GM12878 (cell line): Measurements from ENCODE around the gene ABHD17A. TPM values are rescaled to one million over a fixed set of nuclear protein-coding genes. Genes with fewer than 3 reads are reported as not detected.

Experiments
- ATAC-seq: fragments of 200-7000 bp; cut with Tn5 transposase; 3 replicates; pipeline ENCODE4 v1.9.1; 2020; ENCODE audit warnings: mild to moderate bottlenecking, moderate library complexity
- BruUV-seq: library from RNA; stranded (reverse); fragments of 400-500 nt; replicated peaks from 2 replicates; lab custom pipeline; 2021; lab: Mats Ljungman, UMichigan
- CTCF ChIA-PET: fragments of 300-600 bp; sonication (Branson Sonifier 250); formaldehyde crosslinking; extraction: SDS; loops from one replicate; lab custom pipeline; 2021; ENCODE audit warnings: inconsistent platforms; lab: Yijun Ruan, JAX
- POLR2A ChIA-PET: fragments of 350-600 bp; formaldehyde crosslinking; extraction: SDS; loops from one replicate; lab custom pipeline; 2021; ENCODE audit warnings: inconsistent platforms; lab: Charles Lee
- RAD21 ChIA-PET: fragments of 300-600 bp; sonication (Branson Sonifier 250); formaldehyde crosslinking; loops from one replicate; lab custom pipeline; 2023; ENCODE audit warnings: antibody characterized with exemption; ENCODE audit not compliant: unreplicated experiment; lab: Charles Lee
- SMC1A ChIA-PET: fragments of 300-600 bp; sonication (Branson Sonifier 250); formaldehyde crosslinking; loops from one replicate; lab custom pipeline; 2023; ENCODE audit not compliant: unreplicated experiment, uncharacterized antibody; lab: Charles Lee
- DNase-seq: peaks from one replicate; pipeline ENCODE4 v3.0.0-alpha.2; 2011; ENCODE audit warnings: low read depth, low spot score
- FAIRE-seq: peaks from 3 replicates; lab custom pipeline; 2011; peaks lifted over from hg19 to GRCh38; lab: Jason Lieb, UNC
- H2AFZ ChIP-seq: 2 replicates; pipeline ENCODE4 v1.6.0; 2011; ENCODE audit warnings: low read depth, low read length, control low read depth; ENCODE audit not compliant: control insufficient read depth
- H3K27ac ChIP-seq: 2 replicates; pipeline ENCODE4 v1.5.1; 2011; ENCODE audit warnings: control low read depth; ENCODE audit not compliant: control insufficient read depth, insufficient read depth
- H3K27me3 ChIP-seq, 2 experiments: replicated peaks in 1 of 2; 2 replicates each; pipeline versions ENCODE4 v1.6.0 to v1.6.1; 2011; ENCODE audit warnings: low read length in 1 of 2; ENCODE audit not compliant: control insufficient read depth in 2 of 2, insufficient read depth in 2 of 2
- H3K36me3 ChIP-seq, 2 experiments: 2 replicates each; pipeline ENCODE4 v1.5.1; 2011; ENCODE audit warnings: low read length in 1 of 2; ENCODE audit not compliant: control insufficient read depth in 2 of 2, insufficient read depth in 2 of 2
- H3K4me1 ChIP-seq: 2 replicates; pipeline ENCODE4 v1.6.1; 2011; ENCODE audit warnings: mild to moderate bottlenecking, low read length, moderate library complexity, mixed read lengths; ENCODE audit not compliant: control insufficient read depth, insufficient read depth
- H3K4me2 ChIP-seq: 2 replicates; pipeline ENCODE4 v1.6.0; 2011; ENCODE audit warnings: control low read depth; ENCODE audit not compliant: control insufficient read depth, insufficient read depth
- H3K4me3 ChIP-seq: fragments of 200-600 bp; sonication (generic); 2 replicates; pipeline ENCODE4 v1.5.1; 2016
- H3K79me2 ChIP-seq: 2 replicates; pipeline ENCODE4 v1.6.0; 2011; ENCODE audit warnings: low read length; ENCODE audit not compliant: control insufficient read depth, insufficient read depth
- H3K9ac ChIP-seq: 2 replicates; pipeline ENCODE4 v1.8.0; 2011; ENCODE audit warnings: low read length, control low read depth, mixed read lengths; ENCODE audit not compliant: control insufficient read depth, insufficient read depth
- H3K9me3 ChIP-seq: replicated peaks from 3 replicates; pipeline ENCODE4 v1.5.1; 2011; ENCODE audit warnings: mild to moderate bottlenecking, low read length; ENCODE audit not compliant: control insufficient read depth, insufficient read depth
- H4K20me1 ChIP-seq: 2 replicates; pipeline ENCODE4 v1.6.0; 2011; ENCODE audit not compliant: control insufficient read depth, insufficient read depth
- BCLAF1 ChIP-seq: fragments of 450-650 bp; IDR thresholded peaks from 2 replicates; pipeline ENCODE4 v1.6.1; 2017; ENCODE audit warnings: antibody characterized with exemption, mild to moderate bottlenecking, moderate library complexity
- NKRF ChIP-seq: fragments of 450-650 bp; conservative IDR thresholded peaks from 2 replicates; pipeline ENCODE4 v1.6.1; 2017; ENCODE audit warnings: mild to moderate bottlenecking, moderate library complexity
- PAX5 ChIP-seq: IDR thresholded peaks from 2 replicates; pipeline ENCODE4 v1.6.1; 2011; ENCODE audit warnings: low read depth, low read length, borderline replicate concordance
- SIN3A ChIP-seq: IDR thresholded peaks from 2 replicates; pipeline ENCODE4 v1.6.1; 2012; ENCODE audit warnings: low read depth, low read length, improper control_type of control experiment
- SIX5 ChIP-seq: IDR thresholded peaks from 2 replicates; pipeline ENCODE4 v1.6.1; 2011; ENCODE audit warnings: mild to moderate bottlenecking, low read depth, low read length, moderate library complexity; ENCODE audit not compliant: severe bottlenecking
- SPI1 ChIP-seq: IDR thresholded peaks from 2 replicates; pipeline ENCODE4 v1.6.1; 2011; ENCODE audit warnings: low read depth, mild to moderate bottlenecking, low read length, moderate library complexity, borderline replicate concordance; ENCODE audit not compliant: insufficient read depth
- STAT3 ChIP-seq: IDR thresholded peaks from 2 replicates; pipeline ENCODE4 v1.6.1; 2011; ENCODE audit warnings: low read depth, low read length, improper control_type of control experiment
- TCF3 ChIP-seq: IDR thresholded peaks from 2 replicates; pipeline ENCODE4 v1.6.1; 2012; ENCODE audit warnings: low read depth, mild to moderate bottlenecking, low read length, borderline replicate concordance; ENCODE audit not compliant: insufficient read depth
- ZBTB11 ChIP-seq: fragments of 450-650 bp; formaldehyde crosslinking; IDR thresholded peaks from 2 replicates; pipeline ENCODE4 v1.5.0; 2022; ENCODE audit warnings: mild to moderate bottlenecking, missing genetic modification characterization
- WGBS: methylation state at CpG from one replicate; pipeline ENCODE4 v1.1.6; 2016; ENCODE audit warnings: low lambda C conversion rate; ENCODE audit not compliant: insufficient replicate concordance, insufficient coverage; ENCODE audit errors: missing lambda C conversion rate; 5-methylcytosine and 5-hydroxymethylcytosine counted together
- in situ Hi-C: fragments of 300-500 bp; cut with MboI; formaldehyde crosslinking; loops from 9 replicates; pipeline ENCODE4 v1.14.3; 2018; ENCODE audit warnings: mixed read lengths
- intact Hi-C: fragments of 100-400 bp; cut with micrococcal nuclease; formaldehyde crosslinking; loops from one replicate; pipeline ENCODE4 v1.14.2; 2022; ENCODE audit not compliant: unreplicated experiment
- polyA plus RNA-seq, 11 experiments: library from polyadenylated mRNA; depleted of rRNA in 4 of 11; unstranded in 6 of 11; stranded (reverse) in 5 of 11; fragments of >200 nt; fragmentation: Nextera tagmentation in 4 of 11; fragmentation: Illumina TruSeq in 1 of 11; extraction: Ambion mirVana in 4 of 11; extraction: Trizol in 1 of 11; gene quantifications; 1 replicate in 1 of 11; 2 replicates in 10 of 11; pipeline versions ENCODE4 v1.2.1 to v1.2.3, GENCODE V29; 2011 to 2016; ENCODE audit warnings: inconsistent platforms in 2 of 11, missing spikeins in 2 of 11, low read depth in 1 of 11
- total RNA-seq, 4 experiments: library from RNA; depleted of rRNA in 3 of 4; stranded (reverse); fragments of >200 nt in 3 of 4; fragmentation: Illumina TruSeq in 1 of 4; extraction: Trizol in 1 of 4; gene quantifications; 2 replicates each; pipeline versions ENCODE4 v1.2.1 to v1.2.3, GENCODE V29; 2013 to 2021

The ABHD17A gene
- total and polyA plus RNA-seq, 10 of the 15 experiments (the other 5 are each of a cell fraction or from before 2014, with no cell fraction given), result 0.13 to 126 (median 28.8) TPM; not detected in 1

- ChIA-PET SMC1A (interaction anchor here (0.7 kb wide), 1 partner anchor 26 kb away, joined by 3 read pairs; no protein-coding TSS in a partner anchor), CTCF (interaction anchor here (1.0 to 3.0 kb wide), 3 partner anchors 28 to 167 kb away, joined by 3 to 10 read pairs (median 4); no protein-coding TSS in a partner anchor), RAD21 (interaction anchor here (2.5 kb wide), 1 partner anchor 38 kb away, joined by 9 read pairs; no protein-coding TSS in a partner anchor), POLR2A (interaction anchor here (0.6 to 1.1 kb wide), 2 partner anchors 14 to 137 kb away, joined by 3 read pairs; no protein-coding TSS in a partner anchor)
- in situ Hi-C loops, result no loop called here
- peaks cover 31% of the 10 kb centered on the region for H3K4me1 ChIP-seq
- WGBS, result 88% methylated on average over 16 of the region's 16 CpGs
- no peak for ATAC-seq
- FAIRE-seq, result no peak
- no peak for DNase-seq
- TF ChIP-seq BCLAF1, result no peak
- TF ChIP-seq TCF3, result no peak
- no peak for TF ChIP-seq PAX5
- TF ChIP-seq ZBTB11 (CRISPR knock-in tag), result no peak
- no peak for TF ChIP-seq NKRF
- no peak for TF ChIP-seq STAT3
- TF ChIP-seq SIN3A, result no peak
- no peak for TF ChIP-seq SPI1
- no peak for TF ChIP-seq SIX5
- no peaks in the 10 kb centered on the region for H3K36me3 ChIP-seq
- intact Hi-C loops, result loop anchor here (10.0 kb wide), 1 partner anchor 193 kb away; the partner anchor contains the start of genes IZUMO4 and MOB3A
- H3K4me3 ChIP-seq, result no peak overlapping the region
- H2AFZ ChIP-seq, result no peak overlapping the region
- no peaks in the 10 kb centered on the region for H4K20me1 ChIP-seq
- H3K9ac ChIP-seq, result no peak overlapping the region
- no peaks in the 10 kb centered on the region for H3K9me3 ChIP-seq
- H3K27me3 ChIP-seq, result no peaks in the 10 kb centered on the region
- H3K4me2 ChIP-seq, result no peak overlapping the region
- H3K79me2 ChIP-seq, result peaks cover 9% of the 10 kb centered on the region
- no peak overlapping the region for H3K27ac ChIP-seq
- BruUV-seq, result no TSS peak
Observed at GRCh38 chr19:1901940-1902404, 16.7 kb upstream of the ABHD17A start.
